Esophagus squamous epithelium (tissue), 5 donors: ENCODE data around the gene PTPRG. TPM values are rescaled to one million over a fixed set of nuclear protein-coding genes. Genes with fewer than 3 reads are reported as not detected.

ENCODE experiments used
- DNase-seq: peaks from one replicate; lab custom pipeline; 2025; lab: John Stamatoyannopoulos, UW
- H3K27ac ChIP-seq, 4 donors: fragments of 200-600 bp; sonication (generic); one replicate each; pipeline ENCODE4 v1.5.1; 2016 to 2019; ENCODE audit warnings: mild to moderate bottlenecking in 1 of 4
- H3K27me3 ChIP-seq, 4 donors: fragments of 200-600 bp; sonication (generic); 1 replicate in 3 of 4; 2 replicates in 1 of 4; pipeline versions ENCODE4 v1.5.1 to v1.6.0; 2017 to 2021; ENCODE audit warnings: antibody characterized with exemption in 1 of 4
- H3K36me3 ChIP-seq, 3 donors: fragments of 200-600 bp; sonication (generic); one replicate each; pipeline ENCODE4 v1.5.1; 2016 to 2019
- H3K4me1 ChIP-seq, 3 donors: fragments of 200-600 bp; sonication (generic); one replicate each; pipeline ENCODE4 v1.5.1; 2017 to 2019
- H3K4me3 ChIP-seq, 4 donors: fragments of 200-600 bp; sonication (generic); 1 replicate in 3 of 4; 2 replicates in 1 of 4; pipeline ENCODE4 v1.5.1; 2016 to 2019; ENCODE audit warnings: mild to moderate bottlenecking in 2 of 4, moderate library complexity in 1 of 4
- H3K9me3 ChIP-seq, 3 donors: fragments of 200-600 bp; sonication (generic); one replicate each; pipeline ENCODE4 v1.5.1; 2016 to 2019
- POLR2A ChIP-seq, 4 donors: fragments of 450-650 bp; IDR thresholded peaks; one replicate each; pipeline ENCODE4 v1.6.1; 2017; ENCODE audit warnings: antibody characterized with exemption in 4 of 4, mild to moderate bottlenecking in 4 of 4, moderate library complexity in 3 of 4
- WGBS, 2 donors: methylation state at CpG; one replicate each; pipeline ENCODE4 v1.1.5; 2018; 5-methylcytosine and 5-hydroxymethylcytosine counted together
- intact Hi-C: fragments of 100-400 bp; cut with DNase I; formaldehyde crosslinking; loops from one replicate; pipeline ENCODE4 v1.15.0; 2022
- total RNA-seq, 4 donors: library from RNA; depleted of rRNA; stranded (reverse); fragments of >200 nt; gene quantifications; one replicate each; pipeline ENCODE4 v1.1.0, GENCODE V29; 2016
- TF ChIP-seq, protein P1 (sequence below), 6 experiments: fragments of 450-650 bp in 4 of 6; fragments of 200-600 bp in 2 of 6; sonication (generic) in 2 of 6; IDR thresholded peaks; one replicate each; pipeline ENCODE4 v1.5.1; 2016 to 2019; ENCODE audit warnings: antibody characterized with exemption in 6 of 6, mild to moderate bottlenecking in 4 of 6, moderate library complexity in 4 of 6
- donor health status: DM: yes; HTN: yes; CAD: no.

PTPRG gene
- total RNA-seq, 4 donors from 2014 or later = 3.7 to 42.2 (median 15.2) TPM

DNA sequence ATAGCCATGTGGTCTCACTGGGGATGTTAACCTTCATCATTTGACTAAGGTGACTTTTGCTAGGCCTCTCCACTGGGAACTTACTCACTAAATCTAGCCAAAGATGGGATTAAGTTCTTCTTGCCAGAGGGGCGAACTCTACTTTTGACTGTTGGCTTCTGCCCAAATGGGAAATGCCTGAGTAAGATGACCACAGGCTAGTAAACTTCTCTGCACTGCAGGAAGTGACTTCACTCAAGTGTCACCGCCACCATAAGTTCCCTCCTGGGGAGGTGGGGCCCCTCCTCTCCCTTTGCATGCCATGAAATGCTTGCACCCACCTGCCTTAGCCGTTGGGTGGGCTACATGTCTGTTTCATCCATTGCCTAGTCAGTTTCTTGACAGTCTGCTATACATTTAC is 423.6 kb downstream of the PTPRG start:
- H3K4me3 ChIP-seq = no peak overlapping the region
- H3K36me3 ChIP-seq = no peaks in the 10 kb centered on the region
- H3K27me3 ChIP-seq = no peaks in the 10 kb centered on the region
- intact Hi-C loops = no loop called here
- no peak overlapping the region for H3K27ac ChIP-seq
- no peaks in the 10 kb centered on the region for H3K9me3 ChIP-seq
- TF ChIP-seq, protein P1, sequence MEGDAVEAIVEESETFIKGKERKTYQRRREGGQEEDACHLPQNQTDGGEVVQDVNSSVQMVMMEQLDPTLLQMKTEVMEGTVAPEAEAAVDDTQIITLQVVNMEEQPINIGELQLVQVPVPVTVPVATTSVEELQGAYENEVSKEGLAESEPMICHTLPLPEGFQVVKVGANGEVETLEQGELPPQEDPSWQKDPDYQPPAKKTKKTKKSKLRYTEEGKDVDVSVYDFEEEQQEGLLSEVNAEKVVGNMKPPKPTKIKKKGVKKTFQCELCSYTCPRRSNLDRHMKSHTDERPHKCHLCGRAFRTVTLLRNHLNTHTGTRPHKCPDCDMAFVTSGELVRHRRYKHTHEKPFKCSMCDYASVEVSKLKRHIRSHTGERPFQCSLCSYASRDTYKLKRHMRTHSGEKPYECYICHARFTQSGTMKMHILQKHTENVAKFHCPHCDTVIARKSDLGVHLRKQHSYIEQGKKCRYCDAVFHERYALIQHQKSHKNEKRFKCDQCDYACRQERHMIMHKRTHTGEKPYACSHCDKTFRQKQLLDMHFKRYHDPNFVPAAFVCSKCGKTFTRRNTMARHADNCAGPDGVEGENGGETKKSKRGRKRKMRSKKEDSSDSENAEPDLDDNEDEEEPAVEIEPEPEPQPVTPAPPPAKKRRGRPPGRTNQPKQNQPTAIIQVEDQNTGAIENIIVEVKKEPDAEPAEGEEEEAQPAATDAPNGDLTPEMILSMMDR (IDR thresholded peaks at IDR 0.05) = no peak
- TF ChIP-seq POLR2A (IDR thresholded peaks at IDR 0.05) = no peak
- peaks cover 0 to 7% (median 3%) of the 10 kb centered on the region in 3 donors for H3K4me1 ChIP-seq
- DNase-seq = no peak
- 61 to 68% methylated on average over 3 of the region's 3 CpGs for WGBS, 2 donors

DNA sequence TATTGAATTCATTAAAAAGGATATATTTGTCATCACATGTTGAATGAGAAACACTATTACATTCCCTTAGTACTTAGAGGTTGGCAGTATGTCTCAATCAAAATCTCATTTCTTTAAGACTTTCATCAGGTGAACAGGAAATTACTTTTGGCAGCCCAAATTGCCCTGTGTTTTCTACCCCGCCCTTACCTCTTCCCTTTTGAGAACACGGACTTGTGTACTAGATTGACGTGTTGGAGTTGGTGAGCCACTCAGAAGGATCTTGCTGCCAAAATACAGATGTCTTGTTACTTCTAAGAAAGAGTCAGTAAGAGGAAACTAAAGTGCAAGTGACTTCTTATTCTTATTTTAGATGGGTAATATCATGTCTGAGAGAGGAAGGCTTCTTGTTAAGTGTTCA is 425.1 kb downstream of the PTPRG start:
- TF ChIP-seq, protein P1 (IDR thresholded peaks at IDR 0.05) = no peak
- TF ChIP-seq POLR2A (IDR thresholded peaks at IDR 0.05) = no peak
- DNase-seq = no peak

DNA sequence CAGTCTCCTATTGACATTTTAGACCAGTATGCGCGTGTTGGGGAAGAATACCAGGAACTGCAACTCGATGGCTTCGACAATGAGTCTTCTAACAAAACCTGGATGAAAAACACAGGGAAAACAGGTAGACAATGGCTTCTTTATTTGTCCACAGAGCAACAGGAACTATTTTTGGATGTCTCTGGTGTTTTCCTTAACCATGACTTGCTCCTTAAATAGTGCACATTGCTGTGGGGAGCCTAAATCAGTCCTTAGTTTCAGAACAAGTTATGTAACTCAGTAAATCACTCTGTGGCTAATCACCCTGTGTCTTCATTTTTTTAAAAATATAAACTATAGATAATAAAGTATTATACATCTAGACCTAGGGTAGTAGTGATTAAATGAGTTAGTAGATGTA is 428.3 kb downstream of the PTPRG start:
- H3K27me3 ChIP-seq = no peaks in the 10 kb centered on the region
- TF ChIP-seq, protein P1 (IDR thresholded peaks at IDR 0.05) = no peak

More for the DNA sequence above, 425.1 kb downstream of the PTPRG start:
- H3K4me1 ChIP-seq = peaks cover 0 to 7% (median 3%) of the 10 kb centered on the region in 3 donors
- H3K36me3 ChIP-seq = no peaks in the 10 kb centered on the region
- no peaks in the 10 kb centered on the region for H3K9me3 ChIP-seq
- intact Hi-C loops = no loop called here
- WGBS, 2 donors = 35 to 52% methylated on average over 3 of the region's 3 CpGs
- H3K4me3 ChIP-seq = no peak overlapping the region
- no peak overlapping the region for H3K27ac ChIP-seq
- H3K27me3 ChIP-seq = no peaks in the 10 kb centered on the region

DNA sequence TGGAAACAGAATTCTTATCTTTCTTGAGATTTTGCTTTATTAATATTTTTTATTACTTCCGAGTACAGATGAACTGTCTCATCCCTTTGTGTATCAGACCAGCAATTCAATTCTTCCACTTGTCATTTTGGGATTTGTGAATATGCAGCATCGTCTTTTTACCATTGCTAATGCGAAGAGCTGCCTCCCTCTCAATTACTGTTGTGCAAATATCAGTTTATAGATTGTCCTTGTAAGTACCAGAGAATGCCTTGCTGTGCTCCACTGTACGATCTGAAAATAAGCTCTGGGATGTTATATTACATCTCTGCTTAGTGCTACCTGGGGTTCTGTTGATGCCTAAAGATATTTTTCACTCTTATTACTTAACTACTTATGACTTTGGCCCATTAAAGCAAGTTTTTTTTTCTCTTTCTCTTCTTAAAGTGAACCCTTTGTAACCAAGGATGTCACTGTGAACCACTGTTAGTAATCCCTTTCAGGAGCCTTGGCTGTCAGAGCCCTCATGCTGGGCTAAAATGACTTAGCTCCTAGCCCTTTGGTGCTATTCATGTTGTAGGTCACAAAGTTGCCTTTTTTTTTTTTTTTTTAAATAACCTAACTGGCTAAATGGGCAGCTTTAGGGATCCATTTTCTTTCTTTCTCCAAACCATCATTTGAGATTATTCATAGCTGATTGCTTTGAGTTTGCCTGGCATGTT is 429.1 kb downstream of the PTPRG start:
- WGBS, 2 donors = 88 to 91% methylated on average over 4 of the region's 4 CpGs

More for the DNA sequence above, 428.3 kb downstream of the PTPRG start:
- DNase-seq = no peak
- Histone ChIP-seq H3K36me3 (no peaks in the 10 kb centered on the region), H3K27ac (no peak overlapping the region), H3K4me3 (no peak overlapping the region), H3K4me1 (peaks cover 0 to 7% (median 3%) of the 10 kb centered on the region in 3 donors), H3K9me3 (no peaks in the 10 kb centered on the region)
- intact Hi-C loops = no loop called here
- 79 to 96% methylated on average over 4 of the region's 4 CpGs for WGBS, 2 donors

DNA sequence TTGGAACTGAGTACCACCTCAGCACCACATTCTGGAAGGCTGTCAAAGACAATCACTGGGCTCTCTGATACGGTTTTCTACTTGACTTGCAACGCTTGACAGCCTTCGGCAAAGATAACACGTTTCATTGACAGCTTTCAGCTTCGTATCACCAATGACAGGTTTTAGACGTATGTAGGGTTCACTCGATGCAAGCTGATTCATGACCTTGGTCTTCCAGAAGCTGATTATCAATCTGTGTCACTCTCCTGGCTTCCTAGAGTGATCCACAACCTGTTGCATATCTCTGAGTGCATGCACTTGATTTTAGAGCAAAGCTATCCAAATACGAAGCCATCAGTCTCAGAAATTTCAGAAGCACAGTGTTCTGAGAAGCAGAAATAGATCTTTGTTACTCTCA is 430.3 kb downstream of the PTPRG start:
- H3K27ac ChIP-seq = no peak overlapping the region
- H3K4me1 ChIP-seq = peaks cover 0 to 10% (median 0%) of the 10 kb centered on the region in 3 donors
- WGBS, 2 donors = 90 to 92% methylated on average over 8 of the region's 8 CpGs
- H3K9me3 ChIP-seq = no peaks in the 10 kb centered on the region
- TF ChIP-seq, protein P1 (IDR thresholded peaks at IDR 0.05) = no peak
- TF ChIP-seq POLR2A (IDR thresholded peaks at IDR 0.05) = no peak
- H3K27me3 ChIP-seq = no peaks in the 10 kb centered on the region
- H3K36me3 ChIP-seq = no peaks in the 10 kb centered on the region
- intact Hi-C loops = no loop called here
- no peak overlapping the region for H3K4me3 ChIP-seq
- no peak for DNase-seq

More for the DNA sequence above, 429.1 kb downstream of the PTPRG start:
- TF ChIP-seq, protein P1 (IDR thresholded peaks at IDR 0.05) = no peak
- no peak for TF ChIP-seq POLR2A (IDR thresholded peaks at IDR 0.05)
- H3K9me3 ChIP-seq = no peaks in the 10 kb centered on the region
- no peak overlapping the region for H3K27ac ChIP-seq
- H3K4me3 ChIP-seq = no peak overlapping the region
- peaks cover 0 to 7% (median 3%) of the 10 kb centered on the region in 3 donors for H3K4me1 ChIP-seq
- intact Hi-C loops = no loop called here
- H3K27me3 ChIP-seq = no peaks in the 10 kb centered on the region
- no peaks in the 10 kb centered on the region for H3K36me3 ChIP-seq
- DNase-seq = no peak
